Measurements from ENCODE around the gene ARPP19.

- no peak for TF ChIP-seq CTCF (conservative IDR thresholded peaks at IDR 0.05; ENCODE audit: low read length)
- no peak for TF ChIP-seq EZH2phosphoT487 (IDR thresholded peaks at IDR 0.05; ENCODE audit: borderline replicate concordance, low read depth, low read length)
Observed at GRCh38 chr15:52511084-52511483, 57.7 kb downstream of the ARPP19 start.
